B cell (primary cell): Measurements from ENCODE around the gene COL21A1. TPM values are rescaled to one million over a fixed set of nuclear protein-coding genes. Genes with fewer than 3 reads are reported as not detected.
"Not testable (repeated sequence)": the region's sequence is repeated elsewhere in the genome, so short reads cannot be mapped to it uniquely, and the experiment has no call there.

ENCODE experiments used
- ATAC-seq: fragments of 200-7000 bp; cut with Tn5 transposase; one replicate; pipeline ENCODE4 v1.10.0; 2021; ENCODE audit warnings: low read depth, mild to moderate bottlenecking, moderate number of reproducible peaks, moderate library complexity
- CTCF ChIA-PET: fragments of 350-600 bp; sonication (Branson Sonifier 250); formaldehyde crosslinking; loops from one replicate; lab custom pipeline; 2021; ENCODE audit warnings: antibody characterized with exemption, inconsistent platforms; lab: Charles Lee
- POLR2A ChIA-PET: fragments of 350-600 bp; sonication (Branson Sonifier 250); formaldehyde crosslinking; loops from one replicate; lab custom pipeline; 2021; ENCODE audit warnings: antibody characterized with exemption; lab: Charles Lee
- DNase-seq: peaks from one replicate; pipeline ENCODE4 v3.0.0; 2013
- H2AFZ ChIP-seq: 2 replicates; pipeline ENCODE4 v1.6.1; 2012; ENCODE audit warnings: mild to moderate bottlenecking, low read depth, low read length; ENCODE audit not compliant: insufficient read depth, poor library complexity, severe bottlenecking
- H3K27ac ChIP-seq, 2 donors: 1 replicate in 1 of 2; 2 replicates in 1 of 2; pipeline ENCODE4 v1.5.1; 2012 to 2013; ENCODE audit warnings: low read length in 2 of 2, mild to moderate bottlenecking in 2 of 2, moderate library complexity in 1 of 2
- H3K27me3 ChIP-seq, 4 experiments: fragments of 200-600 bp in 1 of 4; sonication (generic) in 1 of 4; replicated peaks in 1 of 4; 1 replicate in 2 of 4; 2 replicates in 2 of 4; pipeline versions ENCODE4 v1.6.1 to v1.7.0; 2013 to 2016; ENCODE audit warnings: low read length in 3 of 4, mild to moderate bottlenecking in 2 of 4, mixed read lengths in 1 of 4, moderate library complexity in 1 of 4; ENCODE audit not compliant: insufficient read depth in 4 of 4, control insufficient read depth in 3 of 4; ENCODE audit errors: control extremely low read depth in 1 of 4
- H3K36me3 ChIP-seq, 2 experiments: replicated peaks in 1 of 2; 1 replicate in 1 of 2; 2 replicates in 1 of 2; pipeline versions ENCODE4 v1.6.1 to v1.7.1; 2013; ENCODE audit warnings: low read length in 1 of 2; ENCODE audit not compliant: insufficient read depth in 2 of 2, control insufficient read depth in 1 of 2; ENCODE audit errors: control extremely low read depth in 1 of 2, extremely low read depth in 1 of 2
- H3K4me1 ChIP-seq, 2 donors: fragments of 200-600 bp in 1 of 2; sonication (generic) in 1 of 2; 1 replicate in 1 of 2; 2 replicates in 1 of 2; pipeline versions ENCODE4 v1.5.1 to v1.6.1; 2013 to 2017; ENCODE audit warnings: low read length in 2 of 2; ENCODE audit not compliant: control insufficient read depth in 2 of 2, insufficient read depth in 2 of 2
- H3K4me2 ChIP-seq: replicated peaks from 2 replicates; pipeline ENCODE3; 2012; ENCODE audit warnings: mild to moderate bottlenecking, low read depth, low read length; ENCODE audit not compliant: poor library complexity, severe bottlenecking
- H3K4me3 ChIP-seq, 5 experiments: fragments of 200-600 bp in 1 of 5; sonication (generic) in 1 of 5; 1 replicate in 3 of 5; 2 replicates in 2 of 5; pipeline versions ENCODE4 v1.5.1 to v1.7.0; 2011 to 2016; ENCODE audit warnings: low read length in 4 of 5, mild to moderate bottlenecking in 4 of 5, low read depth in 2 of 5, control low read depth in 1 of 5, moderate library complexity in 1 of 5; ENCODE audit not compliant: insufficient read depth in 1 of 5; ENCODE audit errors: control extremely low read depth in 1 of 5, extremely low read depth in 1 of 5
- H3K79me2 ChIP-seq: fragments of 200-600 bp; sonication (generic); one replicate; pipeline ENCODE4 v1.6.0; 2016; ENCODE audit warnings: low read length; ENCODE audit not compliant: control insufficient read depth, insufficient read depth
- H3K9ac ChIP-seq: fragments of 200-600 bp; sonication (generic); 2 replicates; pipeline ENCODE4 v1.6.1; 2017; ENCODE audit warnings: mild to moderate bottlenecking, low read length, moderate library complexity
- H3K9me3 ChIP-seq, 3 donors: one replicate each; pipeline versions ENCODE4 v1.6.1 to v1.7.1; 2013; ENCODE audit warnings: low read length in 2 of 3; ENCODE audit not compliant: control insufficient read depth in 2 of 3, insufficient read depth in 1 of 3; ENCODE audit errors: control extremely low read depth in 1 of 3
- H4K20me1 ChIP-seq: 2 replicates; pipeline ENCODE4 v1.6.0; 2012; ENCODE audit warnings: mild to moderate bottlenecking, low read length; ENCODE audit not compliant: insufficient read depth, control insufficient read depth, poor library complexity, severe bottlenecking
- H3K27ac Mint-ChIP-seq: one replicate; pipeline ENCODE4 v1.8.0; 2021; ENCODE audit warnings: mixed read lengths
- H3K27me3 Mint-ChIP-seq: one replicate; pipeline ENCODE4 v1.8.0; 2021; ENCODE audit warnings: mixed read lengths
- H3K4me1 Mint-ChIP-seq: one replicate; pipeline ENCODE4 v1.8.0; 2021; ENCODE audit warnings: mixed read lengths
- H3K4me3 Mint-ChIP-seq: one replicate; pipeline ENCODE4 v1.8.0; 2021; ENCODE audit warnings: mixed read lengths
- H3K9me3 Mint-ChIP-seq: one replicate; pipeline ENCODE4 v1.8.0; 2022; ENCODE audit warnings: mixed read lengths; ENCODE audit not compliant: insufficient read depth
- CTCF ChIP-seq: fragments of 200-600 bp; IDR thresholded peaks from one replicate; pipeline ENCODE4 v1.8.0; 2022; ENCODE audit warnings: antibody characterized with exemption, mild to moderate bottlenecking
- EZH2 ChIP-seq: IDR thresholded peaks from 2 replicates; pipeline ENCODE4 v1.6.1; 2012; ENCODE audit warnings: borderline replicate concordance, low read depth, mild to moderate bottlenecking, moderate library complexity, low read length; ENCODE audit not compliant: insufficient read depth, poor library complexity, severe bottlenecking
- WGBS: methylation state at CpG from one replicate; pipeline ENCODE4 v1.1.5; 2013; ENCODE audit warnings: missing lambda C conversion rate; ENCODE audit not compliant: insufficient coverage; 5-methylcytosine and 5-hydroxymethylcytosine counted together
- intact Hi-C: fragments of 100-400 bp; cut with micrococcal nuclease; formaldehyde crosslinking; loops from one replicate; pipeline ENCODE4 v1.10.0; 2022
- polyA plus RNA-seq: library from polyadenylated mRNA; depleted of rRNA; stranded (reverse); fragments of >200 nt; gene quantifications from 2 replicates; pipeline ENCODE4 v1.2.3, GENCODE V29; 2012
- total RNA-seq, 2 donors: library from RNA; stranded (reverse); fragments of 120-200 nt in 1 of 2; gene quantifications; 1 replicate in 1 of 2; 2 replicates in 1 of 2; pipeline versions ENCODE4 v1.2.3 to v1.2.4, GENCODE V29; 2013 to 2022

The COL21A1 gene
- total and polyA plus RNA-seq, 2 donors (not counting 1 experiment from before 2014, with no cell fraction given): not detected

DNA sequence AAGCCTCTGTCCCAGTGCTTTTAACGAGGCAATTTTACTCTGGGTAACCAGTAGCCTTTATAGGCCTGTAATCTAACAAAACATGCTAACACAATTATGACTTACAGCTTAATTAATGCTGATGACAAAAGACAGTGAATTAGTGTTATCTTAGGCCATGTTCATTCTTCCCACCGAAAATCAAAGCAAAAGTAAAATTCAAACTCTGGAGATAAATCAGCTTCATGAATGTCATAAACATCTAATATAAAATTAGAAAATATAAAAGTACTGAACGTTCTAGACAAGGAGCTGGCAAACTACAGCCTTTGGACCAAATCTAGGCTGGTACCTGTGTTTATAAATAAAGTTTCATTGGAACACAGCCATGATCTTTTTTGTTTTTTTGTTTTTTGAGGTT is 18.6 kb upstream of the COL21A1 start:
- Histone ChIP-seq H3K27me3 (no peaks in the 10 kb centered on the region), H3K79me2 (no peaks in the 10 kb centered on the region), H3K4me2 (no peak overlapping the region), H2AFZ (no peak overlapping the region), H3K9me3 (peaks cover 0 to 9% (median 0%) of the 10 kb centered on the region in 3 donors), H3K9ac (no peak overlapping the region), H3K4me1 (no peaks in the 10 kb centered on the region), H4K20me1 (no peaks in the 10 kb centered on the region), H3K4me3 (no peak overlapping the region), H3K36me3 (no peaks in the 10 kb centered on the region), H3K27ac (no peak overlapping the region)
- Mint-ChIP-seq H3K27ac (no peak overlapping the region), H3K4me3 (no peak overlapping the region), H3K9me3 (peaks cover 4% of the 10 kb centered on the region), H3K4me1 (no peaks in the 10 kb centered on the region), H3K27me3 (no peaks in the 10 kb centered on the region)
- no CpG with 5 or more reads among the region's 3 CpGs for WGBS
- DNase-seq: no peak
- ATAC-seq: no peak
- TF ChIP-seq EZH2 (no peak), CTCF (no peak)
- ChIA-PET POLR2A (no interaction called here), CTCF (no interaction called here)
- intact Hi-C loops: no loop called here

DNA sequence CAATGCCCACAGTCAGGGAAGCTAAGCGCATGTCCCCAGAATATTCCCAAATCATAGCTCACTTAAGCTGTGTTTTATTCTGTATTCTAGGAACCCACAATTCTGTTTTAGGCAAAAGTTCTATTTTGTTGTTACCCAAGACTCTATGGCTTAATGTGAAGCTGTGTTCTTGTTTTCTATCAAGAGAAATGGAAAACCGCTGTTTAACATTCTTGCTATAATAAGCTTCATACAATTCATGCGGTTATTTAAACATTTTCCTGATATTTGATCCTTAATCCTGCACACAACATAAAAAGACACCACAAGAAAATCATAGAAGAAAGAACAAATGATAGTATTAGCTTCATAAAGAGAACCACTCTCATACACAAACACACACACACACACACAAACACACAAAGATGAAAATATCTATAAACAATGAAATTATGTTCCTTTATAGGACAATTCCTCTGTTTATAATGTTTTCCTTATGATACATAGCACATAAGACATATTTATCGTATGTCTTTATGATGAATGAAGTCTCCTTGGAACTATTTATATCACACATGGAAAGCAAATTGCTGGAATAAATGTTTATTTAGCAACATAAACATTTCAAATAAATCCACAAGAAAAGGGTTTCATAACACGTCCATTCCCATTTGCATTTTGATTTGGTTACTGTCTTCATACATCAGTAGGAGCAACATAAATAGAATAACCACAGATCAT is 16.4 kb upstream of the COL21A1 start:
- Histone ChIP-seq H2AFZ (no peak overlapping the region), H3K27me3 (no peaks in the 10 kb centered on the region), H3K36me3 (no peaks in the 10 kb centered on the region), H4K20me1 (no peaks in the 10 kb centered on the region), H3K9ac (no peak overlapping the region), H3K4me3 (no peak overlapping the region), H3K9me3 (peaks cover 0 to 6% (median 0%) of the 10 kb centered on the region in 3 donors), H3K4me1 (no peaks in the 10 kb centered on the region), H3K4me2 (no peak overlapping the region), H3K79me2 (no peaks in the 10 kb centered on the region), H3K27ac (no peak overlapping the region)
- TF ChIP-seq EZH2: no peak
- no peak for TF ChIP-seq CTCF
- ATAC-seq (no peak), DNase-seq (no peak)
- WGBS: 94% methylated on average over 2 of the region's 5 CpGs
- intact Hi-C loops: no loop called here
- ChIA-PET CTCF (interaction anchor here (0.6 kb wide), 1 partner anchor 1024 kb away, joined by 3 read pairs; no protein-coding TSS in a partner anchor), POLR2A (no interaction called here)
- no peak overlapping the region for H3K4me3 Mint-ChIP-seq
- H3K4me1 Mint-ChIP-seq: no peaks in the 10 kb centered on the region
- H3K27me3 Mint-ChIP-seq: no peaks in the 10 kb centered on the region
- H3K9me3 Mint-ChIP-seq: no peaks in the 10 kb centered on the region
- no peak overlapping the region for H3K27ac Mint-ChIP-seq

- H3K27me3 ChIP-seq, CTCF ChIA-PET, H3K27ac Mint-ChIP-seq, H3K4me3 Mint-ChIP-seq, intact Hi-C loops, H3K36me3 ChIP-seq, H3K9me3 Mint-ChIP-seq, H3K79me2 ChIP-seq, H3K4me1 ChIP-seq, H4K20me1 ChIP-seq, H3K4me1 Mint-ChIP-seq, ATAC-seq, POLR2A ChIA-PET, H3K4me3 ChIP-seq, H3K4me2 ChIP-seq, DNase-seq, H3K27me3 Mint-ChIP-seq, H3K9ac ChIP-seq, H3K9me3 ChIP-seq, H2AFZ ChIP-seq, H3K27ac ChIP-seq: not testable (repeated sequence)
Measured at GRCh38 chr6:56260593-56260992, 13.2 kb upstream of the COL21A1 start.
